T47D (cell line): ENCODE results near the gene ADAM17.
"Not testable (repeated sequence)": the region's sequence is repeated elsewhere in the genome, so short reads cannot be mapped to it uniquely, and the experiment has no call there.

Experiments
- DNase-seq, 2 experiments: peaks; one replicate each; pipeline versions ENCODE4 v3.0.0 to v3.0.0-alpha.2; 2011 to 2012; ENCODE audit warnings: low read depth in 1 of 2, low spot score in 1 of 2
- JUND ChIP-seq: IDR thresholded peaks from 2 replicates; pipeline ENCODE4 v1.6.1; 2012; ENCODE audit warnings: low read depth
- in situ Hi-C: cut with HindIII; loops from 2 replicates; pipeline ENCODE4 v1.10.0; 2016; ENCODE audit warnings: low sequenced_read_pairs, low pct_unique_long_range_greater_than_20kb

The ADAM17 gene

GRCh38 chr2:9527995-9528787, 27.4 kb downstream of the ADAM17 start:
- no peak for DNase-seq
- in situ Hi-C loops = no loop called here
- no peak for TF ChIP-seq JUND

- no peak for TF ChIP-seq JUND
- no peak for DNase-seq
- in situ Hi-C loops = no loop called here
Measured at GRCh38 chr2:9525266-9525665, 30.4 kb downstream of the ADAM17 start.

GRCh38 chr2:9524291-9524690, 31.3 kb downstream of the ADAM17 start:
- no peak for DNase-seq
- TF ChIP-seq JUND = no peak
- in situ Hi-C loops = no loop called here

GRCh38 chr2:9519250-9519649, 36.4 kb downstream of the ADAM17 start:
- TF ChIP-seq JUND = no peak
- in situ Hi-C loops = no loop called here
- DNase-seq = no peak

- TF ChIP-seq JUND = no peak
- DNase-seq = no peak
- in situ Hi-C loops = no loop called here
Measured at GRCh38 chr2:9518780-9519179, 36.9 kb downstream of the ADAM17 start.

- in situ Hi-C loops = no loop called here
- DNase-seq = peak in 1 of 2 experiments; percentile 0
- no peak for TF ChIP-seq JUND
Measured at GRCh38 chr2:9518163-9518562, 37.5 kb downstream of the ADAM17 start.

GRCh38 chr2:9517118-9517782, 38.4 kb downstream of the ADAM17 start:
- TF ChIP-seq JUND = no peak
- in situ Hi-C loops = no loop called here
- no peak for DNase-seq

- DNase-seq, in situ Hi-C loops: not testable (repeated sequence)
Measured at GRCh38 chr2:9513946-9514345, 41.7 kb downstream of the ADAM17 start.

GRCh38 chr2:9508931-9509330, 46.7 kb downstream of the ADAM17 start:
- in situ Hi-C loops = no loop called here
- no peak for TF ChIP-seq JUND
- no peak for DNase-seq

- no peak for DNase-seq
- TF ChIP-seq JUND = no peak
- in situ Hi-C loops = no loop called here
Measured at GRCh38 chr2:9498210-9498609, 57.4 kb downstream of the ADAM17 start.

- in situ Hi-C loops = no loop called here
- no peak for TF ChIP-seq JUND
- DNase-seq = peak in 1 of 2 experiments; percentile 42
Measured at GRCh38 chr2:9497017-9497416, 58.6 kb downstream of the ADAM17 start.

GRCh38 chr2:9494081-9494480, 61.5 kb downstream of the ADAM17 start:
- in situ Hi-C loops = no loop called here
- no peak for TF ChIP-seq JUND
- DNase-seq = no peak

- in situ Hi-C loops = no loop called here
- DNase-seq = no peak
- TF ChIP-seq JUND = no peak
Measured at GRCh38 chr2:9493478-9493877, 62.2 kb downstream of the ADAM17 start.
